Kidney (tissue), 14 donors: Measurements from ENCODE around the gene PRPSAP1. TPM values are rescaled to one million over a fixed set of nuclear protein-coding genes. Genes with fewer than 3 reads are reported as not detected.

Experiments used
- DNase-seq, 5 donors: peaks; one replicate each; pipeline ENCODE4 v3.0.0-alpha.2; 2013 to 2020
- FAIRE-seq: peaks from 2 replicates; lab custom pipeline; 2012; peaks lifted over from hg19 to GRCh38; lab: Jason Lieb, UNC
- H3K27ac ChIP-seq, 2 donors: one replicate each; pipeline ENCODE4 v1.7.0; 2013; ENCODE audit warnings: low read depth in 2 of 2, low read length in 2 of 2, inconsistent platforms in 1 of 2
- H3K27me3 ChIP-seq: one replicate; pipeline ENCODE4 v1.7.1; 2013; ENCODE audit warnings: low read length, inconsistent platforms; ENCODE audit not compliant: control insufficient read depth, insufficient read depth
- H3K36me3 ChIP-seq, 3 donors: one replicate each; pipeline versions ENCODE4 v1.7.0 to v1.7.1; 2013; ENCODE audit warnings: low read length in 3 of 3, control low read depth in 1 of 3, inconsistent platforms in 1 of 3; ENCODE audit not compliant: insufficient read depth in 3 of 3, control insufficient read depth in 2 of 3
- H3K4me1 ChIP-seq, 3 donors: one replicate each; pipeline versions ENCODE4 v1.7.0 to v1.7.1; 2013; ENCODE audit warnings: low read length in 3 of 3, inconsistent platforms in 1 of 3, low read depth in 1 of 3; ENCODE audit not compliant: control insufficient read depth in 2 of 3, insufficient read depth in 2 of 3
- H3K4me3 ChIP-seq, 3 donors: one replicate each; pipeline versions ENCODE4 v1.7.0 to v1.8.1; 2013; ENCODE audit warnings: low read length in 3 of 3, control low read depth in 1 of 3, inconsistent platforms in 1 of 3
- H3K9ac ChIP-seq, 3 donors: one replicate each; pipeline versions ENCODE4 v1.7.0 to v1.7.1; 2013; ENCODE audit warnings: low read length in 3 of 3, control low read depth in 1 of 3, inconsistent platforms in 1 of 3
- H3K9me3 ChIP-seq, 3 donors: one replicate each; pipeline versions ENCODE4 v1.7.0 to v1.7.1; 2013; ENCODE audit warnings: low read length in 3 of 3, control low read depth in 1 of 3, inconsistent platforms in 1 of 3; ENCODE audit not compliant: control insufficient read depth in 2 of 3, insufficient read depth in 1 of 3
- CTCF ChIP-seq: IDR thresholded peaks from 3 replicates; pipeline ENCODE4 v1.5.1; 2012; ENCODE audit warnings: mild to moderate bottlenecking, moderate library complexity, borderline replicate concordance; ENCODE audit not compliant: insufficient read depth; ENCODE audit errors: extremely low read depth
- intact Hi-C: fragments of 100-400 bp; cut with DNase I; formaldehyde crosslinking; loops from one replicate; pipeline ENCODE4 v1.11.1; 2022
- polyA plus RNA-seq: library from polyadenylated mRNA; stranded (reverse); fragments of 350-450 nt; fragmentation: Illumina TruSeq; extraction: RNeasy Lipid Tissue Mini Kit (QIAGEN cat#74804); gene quantifications from one replicate; pipeline ENCODE4 v1.2.3, GENCODE V29; 2014; ENCODE audit warnings: low read depth, low replicate concordance; ENCODE audit not compliant: insufficient read depth
- total RNA-seq: library from RNA; stranded (reverse); fragmentation: NEBNext Ultra II Directional; extraction: Animal tissue kit (Norgen Biotek cat#: 25700); gene quantifications from one replicate; pipeline ENCODE4 v1.2.1, GENCODE V29; 2021
- donor health status: control.
- donor health status: control.
- donor health status: control.
- donor health status: control.
- donor health status: control.
- donor health status: DM: yes; HTN: yes; CAD: no.
- donor health status: Normal renal cell carcinoma (clear cell type).

The PRPSAP1 gene
- total and polyA plus RNA-seq, 2 donors from 2014 or later: 37.6 to 39.9 TPM

- Histone ChIP-seq H3K27ac (no peak overlapping the region), H3K27me3 (no peaks in the 10 kb centered on the region), H3K36me3 (no peaks in the 10 kb centered on the region), H3K9ac (no peak overlapping the region), H3K4me1 (peaks cover 0 to 14% (median 12%) of the 10 kb centered on the region in 3 donors), H3K4me3 (no peak overlapping the region), H3K9me3 (peaks cover 0 to 2% (median 0%) of the 10 kb centered on the region in 3 donors)
- FAIRE-seq (no peak), DNase-seq (peak in 1 of 5 donors; percentile 74)
- no peak for TF ChIP-seq CTCF
- intact Hi-C loops: loop anchor here (5.0 kb wide), 1 partner anchor 153 kb away; no protein-coding TSS in a partner anchor
These were observed 78.2 kb downstream of the PRPSAP1 start for GRCh38 chr17:76275382-76276068.

- TF ChIP-seq CTCF: no peak
- Histone ChIP-seq H3K4me3 (no peak overlapping the region), H3K9ac (no peak overlapping the region), H3K27ac (no peak overlapping the region), H3K9me3 (peaks cover 0 to 2% (median 0%) of the 10 kb centered on the region in 3 donors), H3K27me3 (no peaks in the 10 kb centered on the region), H3K4me1 (peaks cover 0 to 16% (median 15%) of the 10 kb centered on the region in 3 donors), H3K36me3 (no peaks in the 10 kb centered on the region)
- intact Hi-C loops: no loop called here
- no peak for FAIRE-seq
- DNase-seq: peak in 2 of 5 donors; percentile 10 to 67
These were observed 79.4 kb downstream of the PRPSAP1 start for GRCh38 chr17:76274112-76274956.

- no peaks in the 10 kb centered on the region for H3K27me3 ChIP-seq
- H3K36me3 ChIP-seq: no peaks in the 10 kb centered on the region
- H3K9ac ChIP-seq: no peak overlapping the region
- intact Hi-C loops: no loop called here
- TF ChIP-seq CTCF: no peak
- peaks cover 0 to 21% (median 15%) of the 10 kb centered on the region in 3 donors for H3K4me1 ChIP-seq
- FAIRE-seq (no peak), DNase-seq (peak in 3 of 5 donors; percentile 33 to 76 (median 66))
- H3K9me3 ChIP-seq: peaks cover 0 to 2% (median 0%) of the 10 kb centered on the region in 3 donors
- H3K4me3 ChIP-seq: no peak overlapping the region
- H3K27ac ChIP-seq: no peak overlapping the region
These were observed 80.1 kb downstream of the PRPSAP1 start for GRCh38 chr17:76273445-76274111.
